ENCODE measurements around the gene CCDC14.

DNA sequence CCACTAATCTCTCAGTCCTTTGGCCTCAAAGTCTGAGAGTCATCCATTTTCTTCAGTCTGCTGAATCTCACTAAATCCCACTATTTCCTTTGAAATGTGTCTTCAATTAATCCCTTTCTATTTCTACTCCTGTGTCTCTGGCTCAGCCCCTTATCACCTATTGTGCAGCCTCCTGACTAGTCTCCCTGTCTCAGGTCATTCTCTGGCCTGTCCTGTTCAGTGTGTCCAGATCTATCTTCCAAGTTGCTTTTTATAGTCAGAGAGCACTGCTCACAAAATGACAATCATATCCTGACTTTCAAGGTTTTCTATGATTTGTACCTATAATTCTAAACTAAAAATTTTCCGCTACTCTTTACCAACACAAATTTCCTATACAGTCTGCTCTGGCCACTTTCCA, 23.3 kb upstream of the CCDC14 start:
- TF ChIP-seq REST (IDR thresholded peaks at IDR 0.05; ENCODE audit: low read depth) (no peak), TEAD4 (IDR thresholded peaks at IDR 0.05) (no peak)
- TF ChIP-seq, protein P1, sequence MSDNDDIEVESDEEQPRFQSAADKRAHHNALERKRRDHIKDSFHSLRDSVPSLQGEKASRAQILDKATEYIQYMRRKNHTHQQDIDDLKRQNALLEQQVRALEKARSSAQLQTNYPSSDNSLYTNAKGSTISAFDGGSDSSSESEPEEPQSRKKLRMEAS (IDR thresholded peaks at IDR 0.05), result no peak

Data from Ishikawa (cell line).